ENCODE data around the gene SRSF12.
"Not testable (repeated sequence)": the region's sequence is repeated elsewhere in the genome, so short reads cannot be mapped to it uniquely, and the experiment has no call there.

Gene SRSF12

DNA sequence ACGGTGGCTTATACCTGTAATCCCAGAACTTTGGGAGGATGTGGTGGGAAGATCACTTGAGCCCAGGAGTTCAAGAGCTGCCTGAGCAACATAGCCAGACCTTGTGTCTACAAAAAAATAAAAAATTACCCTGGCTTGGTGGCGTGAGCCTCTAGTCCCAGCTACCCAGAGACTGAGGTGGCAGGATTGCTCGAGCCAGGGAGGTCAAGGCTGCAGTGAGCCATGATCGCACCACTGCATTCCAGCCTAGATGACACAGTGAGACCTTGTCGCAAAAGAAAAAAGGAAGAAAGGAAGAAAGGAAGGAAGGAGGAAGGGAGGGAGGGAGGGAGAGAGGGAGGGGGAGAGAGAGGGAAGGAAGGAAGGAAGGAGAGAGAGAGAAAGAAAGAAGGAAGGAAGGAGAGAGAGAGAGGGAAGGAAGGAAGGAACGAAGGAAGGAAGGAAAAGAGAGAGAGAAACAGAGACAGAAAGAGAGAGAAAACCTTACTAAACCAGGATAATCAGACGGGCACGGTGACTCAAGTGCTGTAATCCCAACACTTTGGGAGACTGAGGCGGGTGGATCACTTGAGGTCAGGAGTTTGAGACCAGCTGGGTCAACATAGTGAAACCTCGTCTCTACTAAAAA, 48.2 kb downstream of the SRSF12 start:
- no peak for DNase-seq

DNA sequence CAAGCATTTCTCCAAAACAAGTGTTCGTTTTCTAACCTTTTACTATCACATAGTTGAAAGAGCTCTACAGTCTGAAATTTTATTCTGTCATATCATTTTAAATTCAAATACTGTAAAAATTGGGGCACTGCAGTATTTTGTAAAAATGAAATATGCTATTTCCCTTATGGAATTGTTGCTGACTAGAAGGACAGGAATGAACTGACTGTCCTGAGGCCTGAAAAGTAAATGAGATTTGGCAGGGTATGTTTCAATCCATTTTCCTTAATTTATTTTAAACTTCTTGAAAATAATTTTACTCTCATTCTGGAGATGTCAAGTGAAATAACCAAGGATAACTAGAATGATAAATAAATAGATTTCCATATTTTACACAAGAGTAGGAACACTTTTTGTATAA, 49.2 kb downstream of the SRSF12 start:
- no peak for DNase-seq

DNA sequence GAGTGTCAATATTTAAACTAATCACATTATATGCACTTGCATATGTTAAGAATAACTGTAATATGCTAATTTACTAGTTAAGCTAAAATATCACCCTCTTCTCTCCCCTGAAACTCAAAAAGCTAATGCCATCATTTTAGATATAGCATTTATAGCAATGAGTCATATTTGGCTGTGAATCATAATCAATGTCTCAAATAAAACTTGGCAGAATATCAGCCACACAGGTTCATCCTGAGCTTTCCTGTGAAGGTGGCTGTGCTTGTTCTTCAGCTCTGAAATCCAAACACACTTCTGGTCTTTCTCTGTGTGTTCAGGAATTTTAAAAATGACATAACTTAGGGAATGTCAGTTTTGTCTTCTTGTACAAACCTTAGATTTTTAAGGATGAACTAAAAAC, 50.1 kb downstream of the SRSF12 start:
- DNase-seq, result no peak

DNA sequence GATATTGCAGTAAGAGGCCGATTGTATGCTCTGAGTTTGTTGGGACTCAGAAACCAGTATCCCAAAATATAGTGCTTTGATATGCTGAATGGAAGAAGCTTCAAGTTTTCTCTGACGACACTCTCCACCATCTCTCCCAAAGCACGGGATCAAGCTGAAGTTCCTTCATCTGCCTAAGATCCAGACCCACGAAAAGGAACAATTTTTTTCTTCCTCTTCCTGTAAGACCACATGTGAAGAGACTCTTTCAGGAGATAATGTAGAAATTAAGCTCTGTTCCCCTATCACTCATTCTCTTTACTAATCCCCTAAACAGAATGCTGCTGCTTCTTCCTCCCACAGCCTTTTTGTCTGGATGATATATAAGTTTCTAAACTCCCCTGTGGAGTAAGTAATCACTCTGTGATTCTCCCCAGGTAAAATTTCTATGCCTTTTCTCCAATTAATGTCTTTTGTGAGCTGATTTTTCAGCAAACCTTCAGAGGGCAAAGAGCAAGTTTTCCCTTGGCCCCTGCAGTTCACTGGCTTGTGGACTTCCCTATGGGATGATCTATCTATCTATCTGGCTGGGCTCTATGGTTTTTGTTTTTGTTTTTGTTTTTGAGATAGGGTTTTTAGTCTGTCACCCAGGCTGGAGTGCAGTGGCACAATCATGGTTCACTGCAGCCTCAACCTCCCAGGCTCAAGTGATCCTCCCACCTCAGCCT, 50.8 kb downstream of the SRSF12 start:
- DNase-seq, result no peak

DNA sequence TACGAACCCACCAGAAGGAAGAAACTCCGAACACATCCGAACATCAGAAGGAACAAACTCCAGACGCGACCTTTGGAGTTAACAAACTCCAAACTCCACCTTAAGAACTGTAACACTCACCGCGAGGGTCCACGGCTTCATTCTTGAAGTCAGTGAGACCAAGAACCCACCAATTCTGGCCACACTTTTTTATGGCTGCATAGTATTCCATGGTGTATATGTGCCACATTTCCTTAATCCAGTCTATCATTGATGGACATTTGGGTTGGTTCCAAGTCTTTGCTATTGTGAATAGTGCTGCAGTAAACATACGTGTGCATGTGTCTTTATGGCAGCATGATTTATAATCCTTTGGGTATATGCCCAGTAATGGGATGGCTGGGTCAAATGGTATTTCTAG, 51.8 kb downstream of the SRSF12 start:
- not testable (repeated sequence) for DNase-seq

DNA sequence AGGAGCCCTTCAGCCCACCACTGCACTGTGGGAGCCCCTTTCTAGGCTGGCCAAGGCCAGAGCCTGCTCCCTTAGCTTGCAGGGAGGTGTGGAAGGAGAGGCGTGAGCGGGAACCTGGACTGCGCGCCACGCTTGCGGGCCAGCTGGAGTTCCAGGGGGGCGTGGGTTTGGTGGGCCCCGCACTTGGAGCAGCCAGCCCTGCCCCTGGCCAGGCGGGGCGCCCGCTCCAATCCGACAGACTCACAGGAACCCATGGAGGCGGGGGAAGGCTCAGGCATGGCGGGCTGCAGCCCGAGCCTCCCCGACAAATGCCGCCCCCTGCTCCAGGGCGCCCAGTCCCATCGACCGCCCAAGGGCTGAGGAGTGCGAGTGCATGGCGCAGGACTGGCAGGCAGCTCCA, 52.9 kb downstream of the SRSF12 start:
- not testable (repeated sequence) for DNase-seq

DNA sequence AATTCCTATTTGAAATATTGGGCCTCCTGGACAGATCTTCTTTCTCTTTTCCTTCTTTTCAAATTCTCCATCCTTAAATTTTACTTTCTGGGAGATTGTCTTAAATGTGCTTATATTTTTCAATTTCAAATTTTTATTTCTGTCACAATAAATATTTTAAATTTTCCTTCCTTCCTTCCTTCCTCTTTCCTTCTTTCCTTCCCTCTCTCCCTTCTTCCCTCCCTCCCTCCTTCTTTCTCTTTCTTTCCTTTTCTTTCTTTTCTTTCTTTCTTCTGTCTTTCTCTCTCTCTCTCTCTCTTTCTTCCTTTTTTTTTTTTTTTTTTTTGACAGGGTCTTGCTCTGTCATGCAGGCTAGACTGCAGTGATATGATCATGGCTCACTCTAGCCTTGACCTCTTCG, 54.0 kb downstream of the SRSF12 start:
- no peak for DNase-seq

DNA sequence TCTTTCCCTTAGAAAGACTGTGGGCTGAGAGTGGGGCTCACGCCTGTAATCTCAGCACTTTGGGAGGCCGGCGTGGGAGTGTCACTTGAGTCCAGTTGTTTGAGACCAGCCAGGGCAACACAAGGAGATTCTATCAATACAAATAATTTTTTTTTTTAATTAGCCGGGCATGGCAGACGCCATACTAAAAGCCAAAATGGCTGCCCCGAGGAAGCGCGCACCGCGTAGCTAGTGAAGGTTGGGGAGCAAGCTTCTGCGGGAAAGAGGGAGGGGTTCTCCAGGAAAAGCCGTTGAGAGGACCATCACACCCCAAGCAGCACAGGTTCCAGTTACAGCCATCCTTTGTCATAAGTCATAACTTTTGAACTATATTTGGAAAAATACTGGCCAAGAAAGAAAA, 58.6 kb downstream of the SRSF12 start:
- no peak for DNase-seq

DNA sequence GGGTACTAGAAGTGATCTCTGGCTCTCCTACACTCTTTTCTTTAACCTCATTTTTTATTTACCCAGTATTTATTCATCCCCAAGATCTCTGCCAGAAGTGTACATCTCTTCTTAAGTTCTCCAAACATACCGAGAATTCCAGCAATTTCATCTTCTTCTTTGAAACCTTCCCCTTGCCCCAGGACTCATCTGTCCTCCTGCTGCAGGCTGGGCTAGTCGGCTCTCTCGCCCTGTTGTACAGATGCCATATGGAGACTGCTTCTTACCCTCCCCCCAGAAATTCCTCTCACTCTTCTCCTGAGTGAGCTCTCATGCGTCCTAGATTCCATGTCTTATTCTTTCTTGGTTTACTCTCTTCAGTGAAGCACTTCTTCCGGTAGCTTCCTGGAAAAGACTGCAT, 59.2 kb downstream of the SRSF12 start:
- no peak for DNase-seq

DNA sequence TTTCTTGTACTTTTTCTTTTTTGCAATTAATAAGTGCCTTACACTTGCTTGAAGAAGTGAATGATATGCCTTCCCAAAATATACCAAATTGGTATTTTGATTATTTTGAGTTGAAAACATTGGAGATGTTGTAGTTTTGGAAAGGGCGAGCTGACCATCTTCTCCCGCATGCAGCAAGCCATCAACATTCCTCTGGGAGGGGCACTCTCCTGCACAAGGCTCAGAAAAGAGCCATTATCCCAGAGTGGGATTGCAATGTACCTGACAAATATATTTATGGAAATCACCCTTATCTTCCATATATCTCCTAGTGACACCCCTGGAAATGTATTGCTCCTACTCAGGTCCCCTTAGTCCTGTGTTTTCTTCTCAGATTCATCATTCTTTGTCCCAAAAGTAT, 60.1 kb downstream of the SRSF12 start:
- DNase-seq, result no peak

DNA sequence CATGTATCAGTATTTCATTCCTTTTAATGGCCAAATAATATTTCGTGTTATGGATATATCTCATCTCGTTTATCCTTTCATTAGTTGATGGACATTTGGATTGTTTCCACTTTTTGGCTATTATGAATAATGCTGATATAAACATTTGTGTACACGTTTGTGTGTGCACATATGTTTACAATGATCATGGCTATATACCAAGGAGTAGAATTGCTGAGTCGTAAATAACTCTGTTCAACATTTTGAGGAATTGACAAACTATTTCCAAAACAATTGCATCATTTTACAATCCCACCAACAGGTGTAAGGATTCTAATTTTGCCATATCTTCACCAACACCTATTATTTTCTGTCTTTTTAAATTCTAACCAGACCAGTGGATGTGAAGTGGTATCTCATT, 63.7 kb downstream of the SRSF12 start:
- DNase-seq, result no peak

DNA sequence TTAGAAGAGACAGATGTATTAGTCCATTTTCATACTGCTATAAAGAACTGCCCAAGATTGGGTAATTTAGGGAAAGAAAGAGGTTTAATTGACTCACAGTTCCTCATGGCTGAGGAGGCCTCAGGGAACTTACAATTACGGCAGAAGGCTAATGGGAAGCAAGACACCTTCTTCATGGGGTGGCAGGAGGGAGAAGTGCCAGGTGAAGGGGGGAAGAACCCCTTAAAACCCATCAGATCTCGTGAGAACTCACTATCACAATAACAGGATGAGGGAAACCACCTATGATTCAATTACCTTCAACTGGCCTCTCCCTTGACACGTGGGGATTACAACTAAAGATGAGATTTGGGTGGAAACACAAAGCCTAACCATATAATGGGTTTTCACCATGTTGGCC, 66.2 kb downstream of the SRSF12 start:
- DNase-seq, result no peak

DNA sequence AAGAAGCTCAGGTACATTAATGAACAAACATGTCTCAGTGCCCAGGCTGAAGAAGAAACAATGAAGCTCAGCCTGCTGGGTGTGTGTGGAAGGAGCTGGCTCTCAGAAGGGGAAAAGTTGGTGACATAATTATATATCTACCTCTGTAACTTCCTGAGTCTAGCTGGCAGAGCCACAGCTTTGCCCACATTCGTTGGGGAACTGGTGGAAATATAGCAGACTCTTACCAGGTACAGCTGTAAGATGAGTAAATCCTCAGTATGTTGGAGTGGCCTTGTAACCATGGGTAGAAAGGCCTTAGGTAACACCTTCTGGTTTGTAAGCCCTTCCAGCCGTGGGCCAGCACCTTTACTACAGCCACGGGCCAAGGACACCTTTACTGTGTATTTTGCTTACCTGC, 67.2 kb downstream of the SRSF12 start:
- DNase-seq, result no peak

DNA sequence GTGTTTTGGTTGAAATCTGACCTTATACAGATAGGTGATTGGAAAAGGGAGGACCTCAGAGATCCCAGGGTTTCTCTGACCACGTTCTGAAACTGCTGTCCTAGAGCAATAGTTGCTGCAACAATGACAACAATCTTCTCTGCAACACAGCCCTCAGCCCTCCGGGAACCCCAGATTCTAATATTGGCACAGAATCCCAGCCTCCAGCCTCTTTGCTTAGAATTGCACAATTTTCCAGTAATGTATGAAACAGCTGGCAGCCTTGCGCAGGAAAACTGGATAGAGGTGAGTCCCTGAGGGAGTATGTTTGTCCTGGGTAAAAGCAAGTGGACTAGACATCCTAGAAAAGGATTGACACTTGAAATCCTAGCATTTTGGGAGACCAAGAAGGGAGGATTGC, 67.7 kb downstream of the SRSF12 start:
- DNase-seq, result no peak

DNA sequence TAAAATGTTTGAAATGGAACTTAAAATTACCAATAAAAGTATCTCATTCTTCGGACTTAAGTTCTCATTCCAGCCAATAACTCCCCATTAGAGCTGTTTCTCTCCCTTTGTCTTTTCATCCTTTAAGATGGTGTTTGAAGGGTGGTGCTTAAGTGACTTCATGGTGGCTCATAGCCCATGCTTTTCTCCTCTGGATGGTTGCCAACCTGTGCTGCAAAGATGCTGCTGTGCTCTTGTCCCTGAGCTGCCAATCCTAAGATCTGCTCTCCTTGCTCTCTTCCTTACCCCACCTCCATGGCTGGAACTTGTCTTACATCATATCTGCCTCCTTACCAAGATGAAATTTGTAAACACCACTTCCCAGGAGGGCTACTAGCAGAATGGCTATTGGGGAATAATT, 68.9 kb downstream of the SRSF12 start:
- DNase-seq, result no peak

DNA sequence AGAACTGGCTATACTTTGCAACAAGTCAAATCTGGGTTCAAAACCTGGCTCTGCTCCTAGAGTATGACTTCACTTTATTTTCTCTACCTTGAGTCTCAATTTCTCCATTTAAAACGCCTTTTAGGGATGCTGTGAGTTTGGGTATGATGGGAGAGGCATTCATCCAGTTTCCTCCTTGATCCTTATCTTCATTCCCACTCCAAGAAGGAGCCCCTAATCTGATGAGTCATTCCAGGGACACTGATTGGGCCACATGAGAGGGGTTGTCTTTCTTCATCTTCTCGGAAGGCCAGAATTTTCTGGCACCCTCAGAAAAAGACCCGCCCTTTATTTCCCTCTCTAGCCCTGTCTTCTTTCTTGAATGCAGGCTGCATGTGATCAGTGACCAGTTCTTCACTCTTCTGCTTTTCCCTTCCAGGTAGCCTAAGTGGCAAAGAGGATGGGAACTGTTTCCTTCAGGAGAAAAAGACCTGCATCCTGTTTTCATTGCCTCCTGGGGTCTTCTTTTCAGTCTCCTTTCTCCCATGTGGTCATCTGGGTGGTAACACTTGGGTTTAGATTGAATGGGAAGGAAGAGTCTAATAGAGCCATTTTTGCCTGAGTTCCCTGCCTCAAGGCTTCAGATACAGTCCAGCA, 69.5 kb downstream of the SRSF12 start:
- DNase-seq, result no peak

DNA sequence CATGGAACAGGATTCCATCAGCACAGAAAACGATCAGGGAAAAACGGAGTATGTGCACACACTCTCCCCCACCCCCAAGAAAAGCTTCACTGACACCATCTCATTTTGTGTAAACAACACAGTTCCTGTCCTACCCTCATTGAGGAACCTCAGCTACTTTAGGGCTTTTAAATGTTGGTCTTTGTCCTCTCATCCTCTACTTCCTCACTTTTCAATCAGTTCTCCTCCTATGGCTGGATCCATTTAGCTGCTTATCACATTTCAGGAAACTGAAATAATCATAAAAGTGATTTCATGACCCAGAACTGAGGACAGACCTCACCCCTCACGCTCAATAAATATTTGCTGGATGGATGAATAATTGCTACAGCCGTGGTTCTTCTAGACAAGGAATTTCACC, 70.4 kb downstream of the SRSF12 start:
- no peak for DNase-seq
